H54 (cell line): Measurements from ENCODE around the gene GLDC.
A peak's percentile ranks its signal among the peaks of the same experiment; 100 is the strongest.
"Not testable (repeated sequence)": the region's sequence is repeated elsewhere in the genome, so short reads cannot be mapped to it uniquely, and the experiment has no call there.

Experiments
- DNase-seq: peaks from one replicate; pipeline ENCODE4 v3.0.0; 2011; ENCODE audit warnings: low spot score, mixed read lengths; ENCODE audit not compliant: insufficient read length
- FAIRE-seq: peaks from 3 replicates; lab custom pipeline; 2011; peaks lifted over from hg19 to GRCh38; lab: Jason Lieb, UNC
- POLR2A ChIP-seq: IDR thresholded peaks from 2 replicates; pipeline ENCODE4 v1.6.1; 2011; ENCODE audit warnings: low read depth, mild to moderate bottlenecking, low read length

GLDC gene

GRCh38 chr9:6645355-6646292 lies at the start of gene GLDC:
GLDC (minus strand) TSS chr9:6645729; CDS start chr9:6645499, 230 bp downstream.
- FAIRE-seq (no peak), DNase-seq (peak; percentile 84)
- 0 out of 2 replicates have a peak, but pooled peaks have one; percentile 6 for TF ChIP-seq POLR2A

DNA sequence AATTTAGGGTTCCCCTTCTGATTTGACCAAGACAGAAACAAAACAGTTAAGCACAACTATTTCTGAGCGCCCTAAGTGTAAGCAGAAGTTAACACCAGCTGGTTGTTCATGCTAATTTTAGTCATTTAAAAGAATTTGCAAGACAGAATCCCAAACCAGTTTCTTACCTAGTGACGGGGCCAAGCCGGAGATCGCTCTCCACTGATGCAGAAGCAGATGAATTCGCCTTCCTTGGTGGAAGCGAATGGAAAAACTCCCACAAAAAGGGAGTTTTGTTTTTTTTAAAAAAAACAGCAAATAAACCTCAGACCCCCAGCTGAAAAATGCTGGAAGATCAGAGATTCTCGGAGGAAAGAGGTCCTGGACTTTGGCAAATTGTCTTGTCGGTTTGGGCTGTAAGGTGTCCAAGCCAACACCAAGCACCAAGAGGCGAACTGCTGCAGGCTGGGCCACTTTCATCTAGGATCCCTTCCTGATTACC lies 47.4 kb upstream of the GLDC start:
- FAIRE-seq (no peak), DNase-seq (no peak)
- no peak for TF ChIP-seq POLR2A

GRCh38 chr9:6692433-6692832 lies 46.9 kb upstream of the GLDC start:
- TF ChIP-seq POLR2A = no peak
- no peak for DNase-seq
- no peak for FAIRE-seq

- not testable (repeated sequence) for FAIRE-seq
Observed at GRCh38 chr9:6690675-6691070, 45.1 kb upstream of the GLDC start.

DNA sequence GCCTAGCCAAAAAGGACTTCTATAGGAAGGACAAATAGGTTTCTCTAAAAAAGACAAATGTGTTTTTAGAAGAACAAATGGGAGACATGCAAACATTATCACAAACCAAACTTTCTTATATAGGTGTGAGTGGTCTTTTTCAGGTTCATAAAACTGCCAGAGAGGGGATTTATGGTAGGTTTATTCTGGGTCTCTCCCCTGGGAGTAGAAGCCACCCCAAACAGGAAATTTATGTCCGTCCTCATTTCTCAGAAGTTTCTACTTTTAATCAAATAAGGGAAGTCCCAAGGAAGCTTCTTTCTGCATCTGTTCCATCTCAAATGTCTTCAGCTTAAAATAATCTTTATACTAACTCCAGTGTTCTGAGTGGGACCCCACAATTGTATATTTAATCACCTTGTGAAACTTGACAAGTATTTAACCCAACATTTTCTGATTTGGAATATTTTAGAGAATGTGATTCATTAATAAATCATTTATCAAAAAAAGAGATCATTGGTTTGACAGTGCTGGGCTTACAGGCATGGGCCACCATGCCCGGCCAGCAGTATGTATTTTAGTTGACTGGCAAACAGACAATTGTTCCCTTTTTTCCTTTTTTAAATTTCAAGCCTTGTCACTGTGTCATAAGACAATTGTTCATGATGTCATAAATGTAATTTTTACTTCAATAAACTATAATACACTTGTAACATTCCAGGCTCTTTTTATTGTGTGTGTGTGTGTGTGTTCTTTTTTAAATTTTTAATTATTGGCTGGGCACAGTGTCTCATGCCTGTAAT lies 44.6 kb upstream of the GLDC start:
- no peak for FAIRE-seq
- TF ChIP-seq POLR2A = no peak
- no peak for DNase-seq

More at GRCh38 chr9:6690675-6691070, 45.1 kb upstream of the GLDC start:
- DNase-seq = not testable (repeated sequence)

GRCh38 chr9:6687180-6687579 lies 41.7 kb upstream of the GLDC start:
- FAIRE-seq = no peak
- TF ChIP-seq POLR2A = no peak
- DNase-seq = no peak

- TF ChIP-seq POLR2A = no peak
- DNase-seq = no peak
- FAIRE-seq = peak; percentile 89
Observed at GRCh38 chr9:6686396-6686795, 40.9 kb upstream of the GLDC start.

DNA sequence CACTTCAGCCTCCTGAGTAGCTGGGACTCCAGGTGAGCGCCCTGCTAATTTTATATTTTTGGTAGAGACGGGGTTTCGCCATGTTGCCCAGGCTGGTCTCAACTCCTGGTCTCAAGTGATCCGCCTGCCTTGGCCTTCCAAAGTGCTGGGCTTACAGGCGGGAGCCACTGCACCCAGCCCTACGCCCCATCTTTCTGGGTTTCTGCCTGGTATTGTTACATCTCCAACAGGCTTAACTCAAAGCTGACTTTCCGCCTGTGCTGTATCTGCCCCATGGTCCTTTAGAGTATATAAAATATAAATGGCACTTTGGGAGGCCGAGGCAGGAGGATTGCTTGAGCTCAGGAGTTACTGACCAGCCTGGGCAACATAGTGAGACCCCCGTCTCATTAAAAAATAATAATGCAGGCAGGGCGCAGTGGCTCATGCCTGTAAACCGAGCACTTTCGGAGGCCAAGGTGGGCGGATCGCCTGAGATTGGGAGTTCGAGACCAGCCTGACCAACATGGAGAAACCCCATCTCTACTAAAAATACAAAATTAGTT lies 36.5 kb upstream of the GLDC start:
- DNase-seq (no peak), FAIRE-seq (no peak)
- no peak for TF ChIP-seq POLR2A

- peak; percentile 56 for TF ChIP-seq POLR2A
- peak; percentile 98 for FAIRE-seq
- DNase-seq = peak; percentile 95
Observed at GRCh38 chr9:6681147-6681956, 35.8 kb upstream of the GLDC start.

DNA sequence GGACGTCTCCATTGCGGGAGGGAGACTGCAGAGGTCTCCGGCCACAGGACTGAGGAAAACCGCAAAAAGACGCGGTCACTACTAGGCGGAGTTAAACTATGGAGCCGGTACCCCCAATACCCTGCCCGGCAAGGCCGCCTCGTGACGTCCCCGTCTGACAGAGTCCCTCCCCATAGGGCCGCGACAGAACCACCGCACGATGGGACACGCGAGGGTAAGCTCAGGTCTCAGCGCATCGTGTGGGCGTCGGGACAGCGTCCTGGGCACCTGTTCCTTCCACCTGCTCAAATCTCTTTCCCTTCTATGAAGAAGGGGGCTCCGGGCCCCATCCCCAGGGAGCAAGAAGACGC lies 35.2 kb upstream of the GLDC start:
- TF ChIP-seq POLR2A = no peak
- peak; percentile 63 for DNase-seq
- FAIRE-seq = peak; percentile 78

GRCh38 chr9:6677803-6678202 lies 32.3 kb upstream of the GLDC start:
- no peak for FAIRE-seq
- DNase-seq = no peak
- TF ChIP-seq POLR2A = no peak

DNA sequence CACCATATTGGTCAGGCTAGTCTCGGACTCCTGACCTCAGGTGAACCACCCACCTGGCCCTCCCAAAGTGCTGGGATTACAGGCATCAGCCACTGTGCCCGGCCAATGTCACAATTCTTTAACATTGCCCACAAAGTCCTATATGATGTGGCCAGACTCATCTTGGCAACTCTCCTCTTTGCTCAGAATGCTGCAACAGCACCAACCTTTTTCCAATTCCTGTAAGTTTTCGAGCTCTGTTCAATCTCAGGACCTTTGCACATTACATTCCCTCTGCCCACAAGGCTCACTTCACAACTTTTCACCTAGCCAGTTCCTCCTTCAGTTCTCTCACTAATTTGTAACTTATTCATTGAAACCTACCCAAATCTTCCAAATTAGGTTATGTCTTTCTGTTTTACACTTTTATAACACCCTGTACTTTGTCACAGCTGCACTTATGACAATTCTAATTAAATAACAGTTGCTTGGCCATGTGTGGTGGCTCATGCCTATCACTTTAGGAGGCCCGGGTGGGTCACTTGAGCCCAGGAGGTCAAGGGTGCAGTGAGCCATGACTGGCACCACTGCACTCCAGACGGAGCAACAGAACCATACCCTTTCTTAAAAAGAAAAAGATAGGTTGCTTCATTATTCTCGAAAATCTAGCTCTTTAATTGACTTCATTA lies 30.9 kb upstream of the GLDC start:
- FAIRE-seq (no peak), DNase-seq (no peak)
- TF ChIP-seq POLR2A = no peak

GRCh38 chr9:6675268-6675667 lies 29.7 kb upstream of the GLDC start:
- FAIRE-seq = no peak
- DNase-seq = no peak
- TF ChIP-seq POLR2A = no peak
